HepG2 (cell line): Measurements from ENCODE around the gene HDAC5. TPM values are rescaled to one million over a fixed set of nuclear protein-coding genes. Genes with fewer than 3 reads are reported as not detected.

Source experiments
- FOSL2 ChIP-seq: sonication (generic); formaldehyde crosslinking; IDR thresholded peaks from 2 replicates; pipeline ENCODE4 v1.4.0; 2020; ENCODE audit warnings: missing genetic modification reagents
- HMG20B ChIP-seq: conservative IDR thresholded peaks from 2 replicates; pipeline ENCODE4 v1.6.1; 2016; ENCODE audit warnings: missing genetic modification reagents, missing compliant biosample characterization
- KAT2B ChIP-seq: fragments of 150-350 bp; IDR thresholded peaks from 2 replicates; pipeline ENCODE4 v1.6.1; 2014; ENCODE audit warnings: low read depth, low read length, borderline replicate concordance
- NR2F6 ChIP-seq, 2 experiments: IDR thresholded peaks; 2 replicates each; pipeline ENCODE4 v1.6.1; 2016; ENCODE audit warnings: antibody characterized with exemption in 1 of 2, mild to moderate bottlenecking in 1 of 2
- PAF1 ChIP-seq: IDR thresholded peaks from 2 replicates; pipeline ENCODE4 v1.6.1; 2016; ENCODE audit warnings: missing genetic modification reagents, missing compliant biosample characterization
- PCBP1 ChIP-seq: fragments of 200-400 bp; formaldehyde crosslinking; IDR thresholded peaks from 2 replicates; pipeline ENCODE4 v1.6.1; 2017; ENCODE audit warnings: mild to moderate bottlenecking, low read depth, low read length, borderline replicate concordance
- SMAD9 ChIP-seq: sonication (generic); formaldehyde crosslinking; IDR thresholded peaks from 2 replicates; pipeline ENCODE4 v1.5.1; 2020; ENCODE audit warnings: mild to moderate bottlenecking, missing genetic modification reagents
- ZNF224 ChIP-seq: sonication (generic); formaldehyde crosslinking; IDR thresholded peaks from 2 replicates; pipeline ENCODE4 v1.5.0; 2020; ENCODE audit warnings: mild to moderate bottlenecking, missing genetic modification reagents
- ZNF891 ChIP-seq: sonication (generic); formaldehyde crosslinking; IDR thresholded peaks from 2 replicates; pipeline ENCODE4 v1.5.0; 2020; ENCODE audit warnings: mild to moderate bottlenecking, missing genetic modification reagents
- ZSCAN25 ChIP-seq: sonication (generic); formaldehyde crosslinking; IDR thresholded peaks from 2 replicates; pipeline ENCODE4 v1.8.0; 2022; ENCODE audit warnings: mild to moderate bottlenecking, missing genetic modification reagents
- polyA plus RNA-seq, 8 experiments: library from polyadenylated mRNA; depleted of rRNA in 3 of 8; stranded (reverse) in 7 of 8; unstranded in 1 of 8; fragments of >200 nt; fragmentation: Illumina TruSeq in 4 of 8; extraction: Trizol in 4 of 8; gene quantifications; 2 replicates each; pipeline versions ENCODE4 v1.2.1 to v1.2.3, GENCODE V29; 2011 to 2016; ENCODE audit warnings: low read depth in 4 of 8, missing spikeins in 1 of 8, mixed read lengths in 1 of 8; ENCODE audit not compliant: insufficient read depth in 1 of 8
- total RNA-seq, 5 experiments: library from RNA; depleted of rRNA; stranded (reverse); fragments of >200 nt; fragmentation: Illumina TruSeq; extraction: Trizol; gene quantifications; 2 replicates each; pipeline ENCODE4 v1.2.3, GENCODE V29; 2016; ENCODE audit warnings: low read depth in 1 of 5
- TF ChIP-seq, protein P1 (sequence below): sonication (generic); formaldehyde crosslinking; IDR thresholded peaks from 2 replicates; pipeline ENCODE4 v1.5.0; 2020; ENCODE audit warnings: mild to moderate bottlenecking, missing genetic modification reagents, moderate library complexity
- TF ChIP-seq, protein P2 (sequence below): sonication (generic); formaldehyde crosslinking; IDR thresholded peaks from 2 replicates; pipeline ENCODE4 v1.4.0; 2020; ENCODE audit warnings: missing genetic modification reagents, mild to moderate bottlenecking, borderline replicate concordance
- TF ChIP-seq, protein P3 (sequence below): sonication (generic); formaldehyde crosslinking; IDR thresholded peaks from 2 replicates; pipeline ENCODE4 v1.4.0; 2020; ENCODE audit warnings: missing genetic modification reagents, borderline replicate concordance

The HDAC5 gene
- total and polyA plus RNA-seq, 2 of the 13 experiments (the other 11 are each of a cell fraction or from before 2014, with no cell fraction given) = 46.4 to 85.4 TPM

DNA sequence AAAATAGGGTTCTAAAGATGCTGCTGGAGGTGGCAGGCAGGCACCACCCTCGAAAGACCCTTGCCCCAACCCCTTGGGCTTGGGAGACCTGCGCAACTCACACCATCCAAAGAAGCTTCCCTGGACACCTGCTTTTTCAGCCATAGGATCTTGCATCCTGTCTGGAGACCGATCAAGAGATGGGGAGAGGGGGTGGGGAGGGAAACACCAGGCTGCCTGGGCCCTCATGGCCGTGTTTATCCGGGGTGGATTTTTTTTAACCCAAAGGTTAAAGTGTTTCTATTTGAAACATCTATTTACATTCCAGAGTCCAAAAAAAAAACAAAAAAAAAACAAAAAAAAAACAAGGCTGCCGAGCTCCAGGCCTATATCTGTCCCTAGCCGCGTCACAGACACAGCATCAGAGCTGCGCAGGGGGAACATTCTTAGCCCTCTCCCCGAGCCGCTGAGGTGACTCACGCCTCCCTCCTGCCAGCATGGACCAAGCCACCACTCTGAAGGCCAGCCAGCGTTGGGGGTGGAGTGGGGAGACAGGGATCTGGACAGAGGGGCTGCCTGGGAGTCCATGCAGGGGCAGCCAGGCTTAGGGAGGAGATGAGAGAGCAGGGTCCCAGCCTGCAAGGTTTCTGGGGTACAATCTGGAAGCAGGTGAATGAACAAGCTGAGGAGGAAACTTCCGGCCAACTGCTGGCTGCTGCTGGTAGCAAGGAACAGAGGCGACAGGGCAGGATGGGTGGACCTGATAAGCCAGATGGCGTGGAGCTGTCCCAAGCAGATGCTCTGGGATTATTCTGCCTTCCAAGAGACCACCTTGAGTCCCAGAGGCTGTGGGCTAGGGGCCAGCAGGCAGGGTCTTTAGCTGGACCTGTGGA is 14.8 kb downstream of the HDAC5 start (continued):
- TF ChIP-seq, protein P1, sequence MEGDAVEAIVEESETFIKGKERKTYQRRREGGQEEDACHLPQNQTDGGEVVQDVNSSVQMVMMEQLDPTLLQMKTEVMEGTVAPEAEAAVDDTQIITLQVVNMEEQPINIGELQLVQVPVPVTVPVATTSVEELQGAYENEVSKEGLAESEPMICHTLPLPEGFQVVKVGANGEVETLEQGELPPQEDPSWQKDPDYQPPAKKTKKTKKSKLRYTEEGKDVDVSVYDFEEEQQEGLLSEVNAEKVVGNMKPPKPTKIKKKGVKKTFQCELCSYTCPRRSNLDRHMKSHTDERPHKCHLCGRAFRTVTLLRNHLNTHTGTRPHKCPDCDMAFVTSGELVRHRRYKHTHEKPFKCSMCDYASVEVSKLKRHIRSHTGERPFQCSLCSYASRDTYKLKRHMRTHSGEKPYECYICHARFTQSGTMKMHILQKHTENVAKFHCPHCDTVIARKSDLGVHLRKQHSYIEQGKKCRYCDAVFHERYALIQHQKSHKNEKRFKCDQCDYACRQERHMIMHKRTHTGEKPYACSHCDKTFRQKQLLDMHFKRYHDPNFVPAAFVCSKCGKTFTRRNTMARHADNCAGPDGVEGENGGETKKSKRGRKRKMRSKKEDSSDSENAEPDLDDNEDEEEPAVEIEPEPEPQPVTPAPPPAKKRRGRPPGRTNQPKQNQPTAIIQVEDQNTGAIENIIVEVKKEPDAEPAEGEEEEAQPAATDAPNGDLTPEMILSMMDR (CRISPR knock-in tag) = no peak
- TF ChIP-seq, protein P2, sequence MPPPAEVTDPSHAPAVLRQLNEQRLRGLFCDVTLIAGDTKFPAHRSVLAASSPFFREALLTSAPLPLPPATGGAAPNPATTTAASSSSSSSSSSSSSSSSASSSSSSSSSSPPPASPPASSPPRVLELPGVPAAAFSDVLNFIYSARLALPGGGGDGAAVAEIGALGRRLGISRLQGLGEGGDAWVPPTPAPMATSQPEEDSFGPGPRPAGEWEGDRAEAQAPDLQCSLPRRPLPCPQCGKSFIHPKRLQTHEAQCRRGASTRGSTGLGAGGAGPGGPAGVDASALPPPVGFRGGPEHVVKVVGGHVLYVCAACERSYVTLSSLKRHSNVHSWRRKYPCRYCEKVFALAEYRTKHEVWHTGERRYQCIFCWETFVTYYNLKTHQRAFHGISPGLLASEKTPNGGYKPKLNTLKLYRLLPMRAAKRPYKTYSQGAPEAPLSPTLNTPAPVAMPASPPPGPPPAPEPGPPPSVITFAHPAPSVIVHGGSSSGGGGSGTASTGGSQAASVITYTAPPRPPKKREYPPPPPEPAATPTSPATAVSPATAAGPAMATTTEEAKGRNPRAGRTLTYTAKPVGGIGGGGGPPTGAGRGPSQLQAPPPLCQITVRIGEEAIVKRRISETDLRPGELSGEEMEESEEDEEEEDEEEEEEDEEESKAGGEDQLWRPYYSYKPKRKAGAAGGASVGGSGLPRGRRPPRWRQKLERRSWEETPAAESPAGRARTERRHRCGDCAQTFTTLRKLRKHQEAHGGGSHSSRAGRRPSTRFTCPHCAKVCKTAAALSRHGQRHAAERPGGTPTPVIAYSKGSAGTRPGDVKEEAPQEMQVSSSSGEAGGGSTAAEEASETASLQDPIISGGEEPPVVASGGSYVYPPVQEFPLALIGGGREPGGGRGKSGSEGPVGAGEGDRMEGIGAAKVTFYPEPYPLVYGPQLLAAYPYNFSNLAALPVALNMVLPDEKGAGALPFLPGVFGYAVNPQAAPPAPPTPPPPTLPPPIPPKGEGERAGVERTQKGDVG (CRISPR knock-in tag) = 0 out of 2 replicates have a peak, but pooled peaks have one; percentile 21
- TF ChIP-seq HMG20B (CRISPR knock-in tag) (0 out of 2 replicates have a peak, but pooled peaks have one; percentile 12), NR2F6 (IDR thresholded peaks at IDR 0.05) (peak; percentile 88), NR2F6 (CRISPR knock-in tag; IDR thresholded peaks at IDR 0.05) (peak; percentile 82), FOSL2 (peak; percentile 98), SMAD9 (CRISPR knock-in tag) (no peak), KAT2B (no peak), ZNF224 (CRISPR knock-in tag) (peak; percentile 27; the same call in 1 of the 2 replicates), ZSCAN25 (CRISPR knock-in tag) (peak; percentile 93), PCBP1 (0 out of 2 replicates have a peak, but pooled peaks have one; percentile 81), ZNF891 (peak; percentile 90; the same call in 1 of the 2 replicates), PAF1 (no peak)
- TF ChIP-seq, protein P3, sequence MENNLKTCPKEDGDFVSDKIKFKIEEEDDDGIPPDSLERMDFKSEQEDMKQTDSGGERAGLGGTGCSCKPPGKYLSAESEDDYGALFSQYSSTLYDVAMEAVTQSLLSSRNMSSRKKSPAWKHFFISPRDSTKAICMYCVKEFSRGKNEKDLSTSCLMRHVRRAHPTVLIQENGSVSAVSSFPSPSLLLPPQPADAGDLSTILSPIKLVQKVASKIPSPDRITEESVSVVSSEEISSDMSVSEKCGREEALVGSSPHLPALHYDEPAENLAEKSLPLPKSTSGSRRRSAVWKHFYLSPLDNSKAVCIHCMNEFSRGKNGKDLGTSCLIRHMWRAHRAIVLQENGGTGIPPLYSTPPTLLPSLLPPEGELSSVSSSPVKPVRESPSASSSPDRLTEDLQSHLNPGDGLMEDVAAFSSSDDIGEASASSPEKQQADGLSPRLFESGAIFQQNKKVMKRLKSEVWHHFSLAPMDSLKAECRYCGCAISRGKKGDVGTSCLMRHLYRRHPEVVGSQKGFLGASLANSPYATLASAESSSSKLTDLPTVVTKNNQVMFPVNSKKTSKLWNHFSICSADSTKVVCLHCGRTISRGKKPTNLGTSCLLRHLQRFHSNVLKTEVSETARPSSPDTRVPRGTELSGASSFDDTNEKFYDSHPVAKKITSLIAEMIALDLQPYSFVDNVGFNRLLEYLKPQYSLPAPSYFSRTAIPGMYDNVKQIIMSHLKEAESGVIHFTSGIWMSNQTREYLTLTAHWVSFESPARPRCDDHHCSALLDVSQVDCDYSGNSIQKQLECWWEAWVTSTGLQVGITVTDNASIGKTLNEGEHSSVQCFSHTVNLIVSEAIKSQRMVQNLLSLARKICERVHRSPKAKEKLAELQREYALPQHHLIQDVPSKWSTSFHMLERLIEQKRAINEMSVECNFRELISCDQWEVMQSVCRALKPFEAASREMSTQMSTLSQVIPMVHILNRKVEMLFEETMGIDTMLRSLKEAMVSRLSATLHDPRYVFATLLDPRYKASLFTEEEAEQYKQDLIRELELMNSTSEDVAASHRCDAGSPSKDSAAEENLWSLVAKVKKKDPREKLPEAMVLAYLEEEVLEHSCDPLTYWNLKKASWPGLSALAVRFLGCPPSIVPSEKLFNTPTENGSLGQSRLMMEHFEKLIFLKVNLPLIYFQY (CRISPR knock-in tag) = peak; percentile 30; the same call in 1 of the 2 replicates
